Activated naive CD8-positive, alpha-beta T cell treated with anti-CD3 and anti-CD28 coated beads, Interleukin-2, amount 10 ng/mL, durations not matched to agents 7 days and 5 days (primary cell): Measurements from ENCODE around the gene MKLN1. TPM values are rescaled to one million over a fixed set of nuclear protein-coding genes. Genes with fewer than 3 reads are reported as not detected.
"Not testable (repeated sequence)": the region's sequence is repeated elsewhere in the genome, so short reads cannot be mapped to it uniquely, and the experiment has no call there.

Experiments
- ATAC-seq: fragments of 150-1000 bp; cut with Tn5 transposase; one replicate; pipeline ENCODE4 v1.10.0; 2021; ENCODE audit warnings: low read depth, moderate library complexity
- POLR2A ChIA-PET: fragments of 350-600 bp; sonication (Branson Sonifier 250); formaldehyde crosslinking; loops from one replicate; lab custom pipeline; 2021; ENCODE audit warnings: antibody characterized with exemption; lab: Charles Lee
- DNase-seq: peaks from one replicate; pipeline ENCODE4 v3.0.0; 2021
- H3K27ac Mint-ChIP-seq: one replicate; pipeline ENCODE4 v1.8.0; 2022; ENCODE audit warnings: mild to moderate bottlenecking, mixed read lengths
- H3K27me3 Mint-ChIP-seq: one replicate; pipeline ENCODE4 v1.8.0; 2022; ENCODE audit warnings: mild to moderate bottlenecking, moderate library complexity, mixed read lengths
- H3K36me3 Mint-ChIP-seq: one replicate; pipeline ENCODE4 v1.8.0; 2021; ENCODE audit warnings: mild to moderate bottlenecking, mixed read lengths
- H3K4me1 Mint-ChIP-seq: one replicate; pipeline ENCODE4 v1.8.0; 2021; ENCODE audit warnings: mixed read lengths
- H3K4me3 Mint-ChIP-seq: one replicate; pipeline ENCODE4 v1.8.0; 2022; ENCODE audit warnings: mild to moderate bottlenecking, moderate library complexity, mixed read lengths
- H3K9me3 Mint-ChIP-seq: one replicate; pipeline ENCODE4 v1.8.0; 2021; ENCODE audit warnings: mixed read lengths
- total RNA-seq, 2 experiments: library from RNA; stranded (reverse); gene quantifications; one replicate each; pipeline ENCODE4 v1.2.3, GENCODE V29; 2021

Gene MKLN1
- total RNA-seq, 2 experiments from 2014 or later: 35.7 to 42.3 TPM

DNA sequence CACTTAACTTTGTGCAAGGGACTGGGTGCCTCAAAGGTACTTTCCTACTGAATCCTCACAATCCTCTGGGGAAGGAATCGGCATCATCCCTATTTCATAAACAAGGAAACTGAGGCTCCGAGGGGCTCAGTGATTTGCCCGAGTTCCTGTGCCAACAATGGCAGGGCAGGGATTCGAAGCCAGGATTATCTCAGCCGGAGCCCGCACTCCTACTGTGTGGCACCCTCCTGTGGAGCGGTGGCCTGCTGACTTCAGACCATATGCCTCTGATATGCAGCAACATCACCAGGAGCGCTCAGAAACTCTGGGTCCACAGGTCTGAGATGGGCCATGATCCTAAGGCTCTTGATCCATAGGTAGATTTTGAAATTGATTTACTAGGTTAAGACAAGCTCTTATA is 182.1 kb downstream of the MKLN1 start:
- ATAC-seq: no peak
- Mint-ChIP-seq H3K27me3 (peaks cover 3% of the 10 kb centered on the region), H3K27ac (no peak overlapping the region), H3K9me3 (no peaks in the 10 kb centered on the region), H3K4me1 (peaks cover 25% of the 10 kb centered on the region), H3K4me3 (no peak overlapping the region), H3K36me3 (no peaks in the 10 kb centered on the region)
- POLR2A ChIA-PET: no interaction called here
- no peak for DNase-seq

DNA sequence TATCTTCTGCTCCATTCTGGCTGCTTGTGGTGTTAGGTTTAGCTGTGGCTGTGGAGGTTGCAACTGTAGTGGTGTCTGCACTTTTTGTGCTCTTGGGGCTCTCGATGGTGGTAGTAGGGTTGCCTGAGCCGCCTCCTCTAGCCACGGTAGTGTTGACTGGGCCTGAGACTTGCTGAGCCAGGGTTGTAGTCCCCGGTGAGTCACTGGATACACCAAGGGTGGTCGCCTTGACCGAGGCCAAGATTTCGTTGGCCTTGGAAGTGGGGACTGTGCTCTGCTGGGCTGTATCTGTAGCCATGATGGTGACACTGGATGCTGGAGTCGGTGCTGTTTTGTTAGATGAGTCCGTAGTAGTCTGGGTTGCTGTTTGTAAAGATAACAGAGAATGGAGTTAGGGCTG is 183.4 kb downstream of the MKLN1 start:
- Mint-ChIP-seq H3K27me3 (peaks cover 3% of the 10 kb centered on the region), H3K4me3 (no peak overlapping the region), H3K36me3 (no peaks in the 10 kb centered on the region), H3K9me3 (no peaks in the 10 kb centered on the region), H3K27ac (peak overlapping the region; percentile 33), H3K4me1 (peaks cover 25% of the 10 kb centered on the region)
- no peak for DNase-seq
- ATAC-seq: no peak
- POLR2A ChIA-PET: interaction anchor here (1.6 kb wide), 1 partner anchor 11 kb away, joined by 4 read pairs; no protein-coding TSS in a partner anchor

DNA sequence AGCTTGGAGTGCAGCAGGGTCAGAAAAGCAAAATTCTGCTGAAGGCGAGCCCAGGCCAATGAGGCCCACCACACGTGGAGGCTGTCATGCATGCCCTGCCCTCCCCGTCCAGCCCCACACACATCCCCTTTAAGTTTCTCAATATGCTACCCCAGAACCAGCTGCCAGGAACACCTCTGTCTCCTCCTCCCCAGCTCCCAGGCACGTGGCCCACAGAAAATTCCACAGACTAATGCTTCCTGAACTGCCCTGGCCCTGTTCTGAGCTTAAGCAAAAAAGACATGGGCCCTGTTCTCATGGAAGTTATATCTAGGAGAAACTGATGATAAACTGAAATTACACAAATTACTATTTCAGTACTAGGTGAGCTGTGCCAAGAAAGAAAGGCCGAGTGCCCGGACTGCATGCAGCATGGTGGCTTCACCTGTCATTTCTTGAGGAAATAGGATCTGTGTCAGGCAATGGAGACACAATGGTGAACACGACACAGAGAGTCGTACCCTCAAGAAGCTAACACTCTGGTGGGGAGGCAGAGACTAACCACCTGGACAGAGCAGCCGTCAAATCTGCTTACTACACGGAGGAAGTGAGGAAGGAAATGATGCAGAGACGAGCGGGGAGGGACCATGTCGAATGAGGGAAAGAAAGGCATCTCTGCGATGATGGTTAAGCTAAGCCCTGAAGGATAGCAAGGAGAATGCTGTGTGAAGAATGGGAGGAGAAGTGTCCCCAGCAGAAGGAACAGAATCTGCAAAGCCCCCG is 184.3 kb downstream of the MKLN1 start:
- H3K27ac Mint-ChIP-seq: no peak overlapping the region

DNA sequence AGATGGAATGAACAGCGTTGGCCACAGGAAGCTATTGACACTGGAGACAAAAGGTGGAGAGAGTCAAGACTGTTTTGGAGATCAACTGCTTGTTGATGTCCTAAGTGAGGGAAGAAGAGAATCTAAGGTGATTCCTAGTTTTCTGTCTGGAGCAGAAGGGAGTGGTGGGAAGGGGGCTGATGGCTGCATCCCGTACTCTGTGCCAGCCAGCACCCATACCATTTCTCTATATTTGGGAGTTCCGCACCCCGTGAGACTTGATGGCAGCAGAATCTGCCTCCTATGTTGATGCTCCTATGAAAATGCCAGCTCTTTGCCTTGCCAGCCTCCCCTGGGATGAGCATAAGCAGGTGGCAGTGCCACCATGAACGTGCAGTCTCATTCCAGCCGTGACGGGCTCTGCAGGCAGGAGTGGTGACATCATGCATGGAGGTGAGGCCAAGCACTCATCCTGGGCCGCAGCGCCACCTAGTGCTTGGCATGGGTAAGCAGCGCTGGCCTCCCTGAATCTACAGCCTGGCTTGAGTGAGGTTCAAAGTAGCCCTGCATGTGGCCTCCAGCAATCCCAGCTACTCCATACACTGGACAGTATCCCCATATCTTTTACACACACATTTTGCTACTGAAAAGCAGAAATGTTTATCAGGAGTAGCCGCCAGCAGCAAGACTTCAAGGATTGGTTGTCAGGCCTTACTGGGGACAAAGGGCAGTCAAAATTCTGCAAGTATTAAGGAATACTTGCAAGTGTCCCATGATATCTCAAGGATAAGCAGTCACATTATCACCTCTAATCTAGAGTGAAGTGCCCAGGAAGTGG is 185.8 kb downstream of the MKLN1 start:
- Mint-ChIP-seq H3K4me3 (peak overlapping the region; percentile 65), H3K4me1 (peaks cover 17% of the 10 kb centered on the region), H3K9me3 (no peaks in the 10 kb centered on the region), H3K27me3 (no peaks in the 10 kb centered on the region), H3K36me3 (no peaks in the 10 kb centered on the region), H3K27ac (no peak overlapping the region)
- POLR2A ChIA-PET: no interaction called here
- DNase-seq (peak; percentile 88), ATAC-seq (peak; percentile 96)

More for the DNA sequence above, 184.3 kb downstream of the MKLN1 start:
- H3K36me3 Mint-ChIP-seq: no peaks in the 10 kb centered on the region
- POLR2A ChIA-PET: interaction anchor here (1.6 kb wide), 1 partner anchor 10 kb away, joined by 4 read pairs; no protein-coding TSS in a partner anchor
- peaks cover 25% of the 10 kb centered on the region for H3K4me1 Mint-ChIP-seq
- ATAC-seq: no peak
- H3K9me3 Mint-ChIP-seq: no peaks in the 10 kb centered on the region
- H3K4me3 Mint-ChIP-seq: no peak overlapping the region
- peaks cover 3% of the 10 kb centered on the region for H3K27me3 Mint-ChIP-seq
- no peak for DNase-seq

DNA sequence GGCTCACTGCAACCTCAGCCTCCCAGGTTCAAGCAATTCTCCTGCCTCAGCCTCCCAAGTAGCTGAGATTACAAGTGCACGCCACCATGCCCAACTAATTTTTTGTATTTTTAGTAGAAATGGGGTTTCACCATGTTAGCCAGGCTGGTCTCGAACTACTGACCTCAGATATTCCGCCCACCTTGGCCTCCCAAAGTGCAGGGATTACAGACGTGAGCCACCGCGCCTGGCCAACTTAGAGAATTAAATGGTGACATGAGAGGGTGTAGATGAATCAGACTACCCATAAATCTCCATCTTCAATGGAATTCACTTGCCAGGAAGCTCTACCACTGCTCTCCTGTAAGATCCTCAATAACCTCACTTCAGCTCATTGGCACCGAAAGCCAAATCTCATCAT is 187.8 kb downstream of the MKLN1 start:
- POLR2A ChIA-PET, H3K9me3 Mint-ChIP-seq, H3K27me3 Mint-ChIP-seq, H3K4me3 Mint-ChIP-seq, H3K27ac Mint-ChIP-seq, H3K36me3 Mint-ChIP-seq, DNase-seq, ATAC-seq: not testable (repeated sequence)
- H3K4me1 Mint-ChIP-seq: peaks cover 17% of the 10 kb centered on the region

DNA sequence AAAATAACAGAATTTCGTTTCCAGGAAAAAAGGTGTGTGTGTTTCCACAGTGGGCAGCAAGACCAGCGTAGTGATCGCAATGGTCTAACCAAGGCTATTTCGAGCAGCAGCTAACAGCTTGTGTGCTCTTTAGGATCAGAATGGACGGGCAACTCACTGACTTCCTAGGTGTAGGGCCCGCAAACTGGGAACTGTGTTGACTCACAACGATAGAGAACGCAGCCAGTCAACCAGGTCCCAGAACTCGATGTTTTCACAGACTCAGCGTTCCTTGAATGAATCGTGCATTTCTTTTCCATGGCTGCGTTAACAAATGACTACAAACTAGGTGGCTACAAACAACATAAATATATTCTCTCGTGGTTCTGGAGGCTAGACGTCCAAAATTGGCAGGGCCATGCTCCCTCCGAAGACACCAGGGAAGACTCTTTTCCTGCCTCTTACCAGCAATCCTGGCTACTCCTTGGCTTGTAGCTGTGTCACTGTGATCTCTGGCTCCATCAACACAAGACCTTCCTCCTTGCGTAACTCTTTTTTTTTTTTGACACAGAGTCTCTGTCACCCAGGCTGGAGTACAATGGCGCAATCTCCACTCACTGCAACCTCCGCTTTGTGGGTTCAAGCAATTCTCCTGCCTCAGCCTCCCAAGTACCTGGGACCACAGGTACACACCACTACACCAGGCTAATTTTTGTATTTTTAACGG is 189.7 kb downstream of the MKLN1 start:
- Mint-ChIP-seq H3K27me3 (peaks cover 3% of the 10 kb centered on the region), H3K27ac (no peak overlapping the region), H3K4me1 (peaks cover 15% of the 10 kb centered on the region), H3K9me3 (no peaks in the 10 kb centered on the region), H3K36me3 (no peaks in the 10 kb centered on the region), H3K4me3 (no peak overlapping the region)
- ATAC-seq (no peak), DNase-seq (no peak)
- POLR2A ChIA-PET: no interaction called here

DNA sequence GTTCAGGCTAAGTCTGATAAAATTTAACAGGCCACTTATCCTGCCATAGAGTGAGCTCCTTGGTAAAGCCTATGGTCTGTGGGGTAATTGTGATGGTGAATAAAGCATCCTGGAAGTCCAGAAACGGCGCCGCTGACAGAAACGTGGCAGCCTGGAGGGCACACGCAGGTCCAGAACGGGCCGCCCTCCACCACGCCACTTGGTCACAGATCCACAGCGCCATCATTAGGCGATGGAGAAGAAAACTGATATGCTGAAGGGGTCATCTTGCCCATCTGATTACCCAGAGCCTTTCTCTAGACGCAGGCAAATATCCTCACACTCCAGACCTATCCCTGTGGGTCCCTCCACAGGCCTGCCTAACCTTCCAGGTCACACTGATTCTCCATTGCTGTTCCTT is 190.9 kb downstream of the MKLN1 start:
- Mint-ChIP-seq H3K9me3 (no peaks in the 10 kb centered on the region), H3K36me3 (peaks cover 5% of the 10 kb centered on the region), H3K27ac (no peak overlapping the region), H3K4me3 (no peak overlapping the region), H3K27me3 (peaks cover 3% of the 10 kb centered on the region), H3K4me1 (peaks cover 16% of the 10 kb centered on the region)
- no peak for DNase-seq
- no peak for ATAC-seq
- POLR2A ChIA-PET: no interaction called here

DNA sequence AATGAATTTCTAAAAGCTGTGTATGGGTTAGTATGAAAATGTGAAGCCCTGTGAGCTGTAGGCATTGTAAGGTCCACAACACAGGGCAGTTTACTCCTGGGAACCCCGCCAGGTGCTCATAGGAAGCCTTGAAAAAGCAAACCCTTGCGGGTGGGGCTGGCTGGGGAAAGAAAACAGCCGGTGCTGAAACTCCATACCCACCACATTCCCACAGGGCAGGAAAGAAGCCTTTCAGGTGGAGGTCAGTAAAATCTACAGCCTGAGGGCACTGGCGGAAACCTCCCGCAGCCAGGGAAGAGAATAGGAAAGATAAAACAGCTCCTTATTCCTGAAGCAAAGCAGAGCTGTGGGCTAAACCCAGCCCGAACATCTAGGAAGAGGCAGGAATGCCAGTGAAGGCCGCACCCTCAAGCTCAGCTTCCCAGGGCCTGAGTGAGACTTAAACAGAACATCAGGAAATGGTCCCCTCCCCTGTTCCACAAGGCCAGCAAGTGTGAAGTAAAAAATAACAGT is 194.0 kb downstream of the MKLN1 start:
- H3K9me3 Mint-ChIP-seq: no peaks in the 10 kb centered on the region
- ATAC-seq (no peak), DNase-seq (no peak)
- H3K36me3 Mint-ChIP-seq: peaks cover 5% of the 10 kb centered on the region
- H3K27me3 Mint-ChIP-seq: peaks cover 9% of the 10 kb centered on the region
- POLR2A ChIA-PET: interaction anchor here (0.6 to 1.4 kb wide), 2 partner anchors 10 to 26 kb away, joined by 4 read pairs; no protein-coding TSS in a partner anchor
- peaks cover 18% of the 10 kb centered on the region for H3K4me1 Mint-ChIP-seq
- no peak overlapping the region for H3K4me3 Mint-ChIP-seq
- H3K27ac Mint-ChIP-seq: peak overlapping the region; percentile 80

DNA sequence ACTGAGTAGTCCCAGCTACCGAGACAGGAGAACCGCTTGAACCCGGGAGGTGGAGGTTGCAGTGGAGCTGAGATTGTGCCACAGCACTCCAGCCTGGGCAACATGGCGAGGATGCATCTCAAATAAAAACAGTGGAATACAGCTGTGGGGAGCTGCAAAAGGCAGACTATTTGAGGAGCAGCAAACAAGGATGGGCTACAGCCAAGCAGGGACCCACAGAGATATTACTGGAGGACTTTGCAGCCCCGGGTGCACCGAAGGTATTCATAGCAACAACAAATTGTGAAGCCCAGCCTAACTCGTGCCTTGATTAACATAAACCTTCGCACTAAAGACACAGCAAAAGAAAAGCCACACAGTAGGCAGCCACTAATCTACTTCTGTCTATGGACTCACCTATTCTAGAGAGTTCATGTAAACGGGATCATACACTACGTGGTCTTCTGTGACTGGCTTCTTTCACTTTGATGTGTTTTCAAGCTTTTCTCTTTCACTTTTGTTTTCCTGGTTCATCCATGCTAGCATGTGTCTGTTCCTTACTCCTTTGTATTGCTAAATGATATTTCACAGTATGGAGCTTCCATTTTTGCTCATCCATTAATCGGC is 194.8 kb downstream of the MKLN1 start:
- ATAC-seq (peak; percentile 92), DNase-seq (no peak)
- H3K36me3 Mint-ChIP-seq: peaks cover 5% of the 10 kb centered on the region
- peaks cover 19% of the 10 kb centered on the region for H3K4me1 Mint-ChIP-seq
- H3K4me3 Mint-ChIP-seq: peak overlapping the region; percentile 61
- H3K9me3 Mint-ChIP-seq: no peaks in the 10 kb centered on the region
- POLR2A ChIA-PET: interaction anchor here (0.6 to 1.4 kb wide), 2 partner anchors 10 to 25 kb away, joined by 4 read pairs; no protein-coding TSS in a partner anchor
- H3K27ac Mint-ChIP-seq: peak overlapping the region; percentile 80
- peaks cover 9% of the 10 kb centered on the region for H3K27me3 Mint-ChIP-seq

DNA sequence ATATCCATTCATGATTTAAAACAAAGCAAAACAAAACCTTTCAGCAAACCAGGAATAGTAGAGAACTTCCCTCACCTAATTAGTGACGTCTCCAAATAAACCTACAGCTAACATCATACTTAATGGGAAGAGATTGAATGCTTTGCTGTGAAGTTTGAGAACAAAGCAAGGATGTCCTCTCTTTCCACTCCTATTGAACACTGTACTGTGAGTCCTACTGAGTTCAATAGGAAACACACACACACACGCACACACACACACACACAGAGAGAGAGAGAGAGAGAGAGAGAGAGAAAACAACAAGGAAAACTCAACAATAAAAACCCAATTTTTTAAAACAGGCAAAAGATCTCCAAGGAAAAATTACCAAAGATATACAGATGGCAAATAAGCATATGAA is 196.4 kb downstream of the MKLN1 start:
- peaks cover 9% of the 10 kb centered on the region for H3K27me3 Mint-ChIP-seq
- peaks cover 20% of the 10 kb centered on the region for H3K4me1 Mint-ChIP-seq
- H3K4me3 Mint-ChIP-seq: no peak overlapping the region
- POLR2A ChIA-PET: interaction anchor here (0.7 kb wide), 1 partner anchor 130 kb away, joined by 3 read pairs; no protein-coding TSS in a partner anchor
- no peak for DNase-seq
- no peak overlapping the region for H3K27ac Mint-ChIP-seq
- H3K9me3 Mint-ChIP-seq: no peaks in the 10 kb centered on the region
- peaks cover 5% of the 10 kb centered on the region for H3K36me3 Mint-ChIP-seq
- no peak for ATAC-seq

DNA sequence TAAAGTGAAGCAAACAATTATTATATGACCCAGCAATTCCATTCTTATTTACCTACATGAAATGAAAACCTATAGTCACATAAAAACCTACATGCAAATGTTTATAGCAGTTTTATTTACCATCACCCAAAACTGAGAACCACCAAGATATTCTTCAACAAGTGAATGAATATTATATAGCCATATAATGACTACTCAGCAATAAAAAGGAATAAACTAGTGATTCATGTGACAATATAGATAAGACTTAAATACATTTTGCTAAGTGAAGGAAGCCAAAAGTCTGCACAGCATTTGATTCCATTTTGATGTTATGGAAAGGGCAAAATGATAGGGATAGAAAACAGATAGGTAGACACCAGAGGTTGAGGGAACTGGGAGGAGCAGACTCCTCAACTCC is 197.0 kb downstream of the MKLN1 start:
- Mint-ChIP-seq H3K9me3 (no peaks in the 10 kb centered on the region), H3K27me3 (peaks cover 9% of the 10 kb centered on the region), H3K27ac (no peak overlapping the region), H3K4me1 (peaks cover 20% of the 10 kb centered on the region), H3K4me3 (no peak overlapping the region), H3K36me3 (peaks cover 5% of the 10 kb centered on the region)
- ATAC-seq (no peak), DNase-seq (no peak)
- POLR2A ChIA-PET: interaction anchor here (0.7 kb wide), 1 partner anchor 130 kb away, joined by 3 read pairs; no protein-coding TSS in a partner anchor

DNA sequence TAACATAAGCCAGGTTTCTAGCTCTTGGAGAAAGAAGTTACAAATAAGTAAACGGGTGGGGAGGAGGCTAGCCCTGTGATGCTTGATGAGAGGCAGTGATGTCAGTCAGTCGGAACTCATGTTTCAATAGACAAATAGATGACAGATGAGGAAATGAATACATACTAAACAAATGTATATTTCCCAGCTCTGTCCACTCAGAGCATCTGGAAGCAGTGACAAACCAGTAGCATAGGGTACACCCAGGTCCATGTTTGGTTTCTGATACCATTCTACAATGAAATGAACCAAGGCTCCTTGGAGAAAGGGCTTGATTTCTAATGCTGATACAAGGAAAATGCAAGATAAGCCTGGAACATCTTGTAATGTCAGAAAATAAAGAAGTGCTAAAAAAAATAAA is 198.1 kb downstream of the MKLN1 start:
- DNase-seq (no peak), ATAC-seq (no peak)
- peaks cover 6% of the 10 kb centered on the region for H3K27me3 Mint-ChIP-seq
- H3K27ac Mint-ChIP-seq: no peak overlapping the region
- H3K9me3 Mint-ChIP-seq: no peaks in the 10 kb centered on the region
- POLR2A ChIA-PET: no interaction called here
- H3K4me1 Mint-ChIP-seq: peaks cover 17% of the 10 kb centered on the region
- no peak overlapping the region for H3K4me3 Mint-ChIP-seq
- H3K36me3 Mint-ChIP-seq: peaks cover 5% of the 10 kb centered on the region
